Vagina (tissue), 2 donors: ENCODE data around the gene ANO7. TPM values are rescaled to one million over a fixed set of nuclear protein-coding genes. Genes with fewer than 3 reads are reported as not detected.
A peak's percentile ranks its signal among the peaks of the same experiment; 100 is the strongest.

ENCODE experiments used
- DNase-seq, 2 donors: peaks; one replicate each; pipeline ENCODE4 v3.0.0-alpha.2; 2017; ENCODE audit errors: extremely low spot score in 2 of 2
- H3K27ac ChIP-seq: fragments of 200-600 bp; sonication (generic); one replicate; pipeline ENCODE4 v1.5.1; 2019
- H3K27me3 ChIP-seq: fragments of 200-600 bp; sonication (generic); one replicate; pipeline ENCODE4 v1.5.1; 2019
- H3K36me3 ChIP-seq, 2 donors: fragments of 200-600 bp; sonication (generic); one replicate each; pipeline ENCODE4 v1.5.1; 2017 to 2019
- H3K4me1 ChIP-seq: fragments of 200-600 bp; sonication (generic); one replicate; pipeline ENCODE4 v1.5.1; 2019
- H3K4me3 ChIP-seq, 2 donors: fragments of 200-600 bp; sonication (generic); 1 replicate in 1 of 2; 2 replicates in 1 of 2; pipeline ENCODE4 v1.5.1; 2016 to 2019
- H3K9me3 ChIP-seq: fragments of 200-600 bp; sonication (generic); one replicate; pipeline ENCODE4 v1.5.1; 2019
- POLR2A ChIP-seq, 2 donors: fragments of 450-650 bp; IDR thresholded peaks; one replicate each; pipeline ENCODE4 v1.6.1; 2017; ENCODE audit warnings: antibody characterized with exemption in 2 of 2, mild to moderate bottlenecking in 2 of 2, moderate library complexity in 2 of 2
- POLR2AphosphoS5 ChIP-seq, 2 donors: sonication (generic); formaldehyde crosslinking; IDR thresholded peaks; one replicate each; pipeline ENCODE4 v1.9.0; 2017; ENCODE audit warnings: antibody characterized with exemption in 2 of 2, mild to moderate bottlenecking in 2 of 2, low read depth in 1 of 2; ENCODE audit not compliant: insufficient read depth in 1 of 2
- intact Hi-C: fragments of 100-400 bp; cut with DNase I; formaldehyde crosslinking; loops from one replicate; pipeline ENCODE4 v1.15.1; 2023
- total RNA-seq: library from RNA; depleted of rRNA; stranded (reverse); fragments of >200 nt; gene quantifications from one replicate; pipeline ENCODE4 v1.2.3, GENCODE V29; 2016
- TF ChIP-seq, protein P1 (sequence below), 3 experiments: fragments of 450-650 bp in 2 of 3; fragments of 200-600 bp in 1 of 3; sonication (generic) in 1 of 3; IDR thresholded peaks; one replicate each; pipeline ENCODE4 v1.5.1; 2017 to 2019; ENCODE audit warnings: antibody characterized with exemption in 3 of 3, mild to moderate bottlenecking in 2 of 3, moderate library complexity in 2 of 3

ANO7 gene
- total RNA-seq, 1 donor from 2014 or later: 0.98 TPM

DNA sequence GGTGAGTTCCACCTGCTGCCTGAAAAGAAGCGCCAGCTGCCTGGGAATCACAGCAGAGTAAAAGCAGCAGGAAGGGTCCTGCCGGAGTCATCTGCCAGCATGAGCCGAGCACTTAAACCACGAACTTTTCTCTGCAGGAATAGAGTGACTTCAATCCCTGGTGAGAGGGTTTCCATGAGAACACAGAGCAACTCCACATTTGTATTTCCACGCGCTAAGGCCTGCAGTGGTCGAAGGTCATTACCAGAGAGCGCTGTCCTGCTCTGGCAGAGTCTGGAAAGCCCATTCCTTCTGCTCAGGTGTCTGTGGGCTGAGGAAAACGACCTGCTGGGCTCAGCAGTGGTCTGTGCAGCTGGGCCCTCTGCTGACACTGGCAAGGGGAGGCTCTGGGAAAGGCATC, 45.9 kb upstream of the ANO7 start:
- DNase-seq: no peak
- H3K27ac ChIP-seq: no peak overlapping the region
- no peaks in the 10 kb centered on the region for H3K36me3 ChIP-seq
- no peak for TF ChIP-seq POLR2AphosphoS5 (IDR thresholded peaks at IDR 0.05; ENCODE audit: insufficient read depth in 1 of 2, low read depth in 1 of 2)
- TF ChIP-seq, protein P1, sequence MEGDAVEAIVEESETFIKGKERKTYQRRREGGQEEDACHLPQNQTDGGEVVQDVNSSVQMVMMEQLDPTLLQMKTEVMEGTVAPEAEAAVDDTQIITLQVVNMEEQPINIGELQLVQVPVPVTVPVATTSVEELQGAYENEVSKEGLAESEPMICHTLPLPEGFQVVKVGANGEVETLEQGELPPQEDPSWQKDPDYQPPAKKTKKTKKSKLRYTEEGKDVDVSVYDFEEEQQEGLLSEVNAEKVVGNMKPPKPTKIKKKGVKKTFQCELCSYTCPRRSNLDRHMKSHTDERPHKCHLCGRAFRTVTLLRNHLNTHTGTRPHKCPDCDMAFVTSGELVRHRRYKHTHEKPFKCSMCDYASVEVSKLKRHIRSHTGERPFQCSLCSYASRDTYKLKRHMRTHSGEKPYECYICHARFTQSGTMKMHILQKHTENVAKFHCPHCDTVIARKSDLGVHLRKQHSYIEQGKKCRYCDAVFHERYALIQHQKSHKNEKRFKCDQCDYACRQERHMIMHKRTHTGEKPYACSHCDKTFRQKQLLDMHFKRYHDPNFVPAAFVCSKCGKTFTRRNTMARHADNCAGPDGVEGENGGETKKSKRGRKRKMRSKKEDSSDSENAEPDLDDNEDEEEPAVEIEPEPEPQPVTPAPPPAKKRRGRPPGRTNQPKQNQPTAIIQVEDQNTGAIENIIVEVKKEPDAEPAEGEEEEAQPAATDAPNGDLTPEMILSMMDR (IDR thresholded peaks at IDR 0.05): no peak
- TF ChIP-seq POLR2A (IDR thresholded peaks at IDR 0.05): no peak
- intact Hi-C loops: no loop called here
- no peaks in the 10 kb centered on the region for H3K4me1 ChIP-seq
- no peak overlapping the region for H3K4me3 ChIP-seq
- no peaks in the 10 kb centered on the region for H3K27me3 ChIP-seq
- no peaks in the 10 kb centered on the region for H3K9me3 ChIP-seq

DNA sequence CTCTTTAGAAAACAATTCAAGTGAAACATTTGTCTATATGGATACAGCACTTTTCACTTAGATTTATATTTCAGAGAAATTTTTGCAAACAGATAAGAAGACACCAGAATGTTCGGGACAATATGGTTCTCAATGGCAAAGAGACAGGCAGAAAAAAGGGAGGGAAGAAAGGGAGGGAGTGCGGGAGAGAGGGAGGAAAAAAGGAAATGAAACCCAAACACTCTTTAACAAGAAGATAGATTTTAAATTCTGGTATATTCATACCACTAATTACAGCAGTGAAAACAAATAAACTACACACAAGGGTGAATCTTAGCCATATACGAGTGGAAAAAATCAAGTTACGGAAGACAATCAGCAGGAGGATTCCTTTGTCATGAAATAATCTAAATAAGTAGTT, 42.2 kb upstream of the ANO7 start:
- TF ChIP-seq POLR2AphosphoS5 (IDR thresholded peaks at IDR 0.05; ENCODE audit: insufficient read depth in 1 of 2, low read depth in 1 of 2) (no peak), POLR2A (IDR thresholded peaks at IDR 0.05) (no peak)
- TF ChIP-seq, protein P1 (IDR thresholded peaks at IDR 0.05): no peak
- H3K27me3 ChIP-seq: no peaks in the 10 kb centered on the region
- no peak overlapping the region for H3K27ac ChIP-seq
- peaks cover 15% of the 10 kb centered on the region for H3K4me1 ChIP-seq
- intact Hi-C loops: no loop called here
- H3K36me3 ChIP-seq: no peaks in the 10 kb centered on the region
- H3K9me3 ChIP-seq: no peaks in the 10 kb centered on the region
- DNase-seq: no peak
- H3K4me3 ChIP-seq: no peak overlapping the region

DNA sequence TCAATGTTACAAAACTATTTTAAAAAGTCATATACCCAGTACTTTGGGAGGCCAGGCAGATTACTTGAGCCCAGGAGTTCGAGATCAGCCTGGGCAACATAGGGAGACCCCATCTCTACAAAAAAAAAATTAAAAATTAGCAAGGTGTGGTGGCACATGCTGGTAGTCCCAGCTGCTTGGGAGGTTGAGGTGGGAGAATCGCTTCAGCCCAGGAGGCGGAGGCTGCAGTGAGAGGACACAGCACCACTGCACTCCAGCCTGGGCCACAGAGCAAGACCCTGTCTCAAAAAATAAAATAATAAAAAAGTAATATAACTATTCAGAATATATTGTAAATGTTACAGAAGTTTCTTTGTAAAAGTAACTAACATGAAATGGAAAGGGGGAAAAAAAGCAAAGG, 41.1 kb upstream of the ANO7 start:
- no peak for DNase-seq
- H3K4me1 ChIP-seq: peaks cover 26% of the 10 kb centered on the region
- no peak overlapping the region for H3K27ac ChIP-seq
- intact Hi-C loops: no loop called here
- no peaks in the 10 kb centered on the region for H3K9me3 ChIP-seq
- no peaks in the 10 kb centered on the region for H3K36me3 ChIP-seq
- H3K27me3 ChIP-seq: no peaks in the 10 kb centered on the region
- TF ChIP-seq POLR2AphosphoS5 (IDR thresholded peaks at IDR 0.05; ENCODE audit: insufficient read depth in 1 of 2, low read depth in 1 of 2): no peak
- no peak for TF ChIP-seq POLR2A (IDR thresholded peaks at IDR 0.05)
- TF ChIP-seq, protein P1 (IDR thresholded peaks at IDR 0.05): no peak
- H3K4me3 ChIP-seq: no peak overlapping the region

DNA sequence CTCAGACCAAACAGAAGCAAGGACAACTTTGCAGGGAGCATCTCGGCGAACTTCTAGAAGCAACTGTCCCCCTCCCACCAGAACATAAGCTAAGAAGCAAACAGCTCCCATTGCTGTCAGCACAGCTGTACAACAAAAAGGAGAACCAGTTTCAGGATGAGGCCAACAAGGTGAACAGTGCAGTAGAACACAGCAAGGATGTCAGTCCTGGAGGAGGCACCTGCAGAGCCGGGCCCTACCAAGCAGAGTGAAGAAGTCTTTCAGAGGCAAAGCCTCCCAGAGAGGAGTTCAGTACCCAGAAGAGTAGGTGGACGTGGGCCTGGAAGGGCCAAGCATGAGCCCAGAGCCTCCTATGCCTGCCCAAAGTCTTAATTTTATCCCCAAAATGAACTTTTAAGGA, 40.2 kb upstream of the ANO7 start:
- Histone ChIP-seq H3K27ac (no peak overlapping the region), H3K36me3 (no peaks in the 10 kb centered on the region), H3K4me1 (peaks cover 27% of the 10 kb centered on the region), H3K27me3 (no peaks in the 10 kb centered on the region), H3K4me3 (peak overlapping the region; percentile 94 to 100), H3K9me3 (no peaks in the 10 kb centered on the region)
- TF ChIP-seq, protein P1 (IDR thresholded peaks at IDR 0.05): no peak
- TF ChIP-seq POLR2AphosphoS5 (IDR thresholded peaks at IDR 0.05; ENCODE audit: insufficient read depth in 1 of 2, low read depth in 1 of 2) (no peak), POLR2A (IDR thresholded peaks at IDR 0.05) (no peak)
- intact Hi-C loops: no loop called here
- no peak for DNase-seq

- peak in 1 of 2 donors; percentile 93 for DNase-seq
- intact Hi-C loops: no loop called here
- Histone ChIP-seq H3K36me3 (no peaks in the 10 kb centered on the region), H3K4me1 (peaks cover 27% of the 10 kb centered on the region), H3K27me3 (no peaks in the 10 kb centered on the region), H3K9me3 (no peaks in the 10 kb centered on the region), H3K27ac (peak within 1 kb of the TSS; percentile 73), H3K4me3 (peak within 1 kb of the TSS; percentile 94 to 100)
- TF ChIP-seq, protein P1 (IDR thresholded peaks at IDR 0.05): no peak
- peak in 1 of 2 donors; percentile 18 for TF ChIP-seq POLR2AphosphoS5 (IDR thresholded peaks at IDR 0.05; ENCODE audit: insufficient read depth in 1 of 2, low read depth in 1 of 2)
- TF ChIP-seq POLR2A (IDR thresholded peaks at IDR 0.05): no peak
These were observed 39.4 kb upstream of the ANO7 start, which contains the start of gene PASK for GRCh38 chr2:241148891-241149674. PASK (minus strand) TSS chr2:241149472; CDS start chr2:241143032, 6,440 bp downstream.
